Fibroblast of lung (primary cell): ENCODE measurements around the gene SURF4.

ENCODE experiments used
- EZH2 ChIP-seq: IDR thresholded peaks from 2 replicates; pipeline ENCODE4 v1.5.1; 2012; ENCODE audit warnings: low read length, control low read depth, mild to moderate bottlenecking; ENCODE audit errors: missing control alignments
- TF ChIP-seq, protein P1 (sequence below), 2 donors: IDR thresholded peaks in 1 of 2; conservative IDR thresholded peaks in 1 of 2; 1 replicate in 1 of 2; 2 replicates in 1 of 2; pipeline ENCODE4 v1.5.1; 2011 to 2012; ENCODE audit warnings: low read length in 2 of 2, control low read depth in 1 of 2, inconsistent platforms in 1 of 2, low read depth in 1 of 2, mild to moderate bottlenecking in 1 of 2

GRCh38 chr9:133353548-133353947 lies 22.3 kb downstream of the SURF4 start:
- TF ChIP-seq, protein P1, sequence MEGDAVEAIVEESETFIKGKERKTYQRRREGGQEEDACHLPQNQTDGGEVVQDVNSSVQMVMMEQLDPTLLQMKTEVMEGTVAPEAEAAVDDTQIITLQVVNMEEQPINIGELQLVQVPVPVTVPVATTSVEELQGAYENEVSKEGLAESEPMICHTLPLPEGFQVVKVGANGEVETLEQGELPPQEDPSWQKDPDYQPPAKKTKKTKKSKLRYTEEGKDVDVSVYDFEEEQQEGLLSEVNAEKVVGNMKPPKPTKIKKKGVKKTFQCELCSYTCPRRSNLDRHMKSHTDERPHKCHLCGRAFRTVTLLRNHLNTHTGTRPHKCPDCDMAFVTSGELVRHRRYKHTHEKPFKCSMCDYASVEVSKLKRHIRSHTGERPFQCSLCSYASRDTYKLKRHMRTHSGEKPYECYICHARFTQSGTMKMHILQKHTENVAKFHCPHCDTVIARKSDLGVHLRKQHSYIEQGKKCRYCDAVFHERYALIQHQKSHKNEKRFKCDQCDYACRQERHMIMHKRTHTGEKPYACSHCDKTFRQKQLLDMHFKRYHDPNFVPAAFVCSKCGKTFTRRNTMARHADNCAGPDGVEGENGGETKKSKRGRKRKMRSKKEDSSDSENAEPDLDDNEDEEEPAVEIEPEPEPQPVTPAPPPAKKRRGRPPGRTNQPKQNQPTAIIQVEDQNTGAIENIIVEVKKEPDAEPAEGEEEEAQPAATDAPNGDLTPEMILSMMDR (conservative IDR thresholded peaks at IDR 0.05 in 1 of 2, IDR thresholded peaks at IDR 0.05 in 1 of 2; ENCODE audit: low read depth in 1 of 2, low read length in 2 of 2) = no peak
- no peak for TF ChIP-seq EZH2
